Natural killer cell (primary cell): ENCODE results near the gene GALNT13. TPM values are rescaled to one million over a fixed set of nuclear protein-coding genes. Genes with fewer than 3 reads are reported as not detected.

ENCODE experiments used
- ATAC-seq, 3 donors: fragments of 150-1000 bp in 2 of 3; fragments of 200-7000 bp in 1 of 3; cut with Tn5 transposase; 1 replicate in 1 of 3; 2 replicates in 2 of 3; pipeline ENCODE4 v1.10.0; 2021; ENCODE audit warnings: mild to moderate bottlenecking in 2 of 3, moderate library complexity in 2 of 3
- DNase-seq, 2 donors: peaks; one replicate each; pipeline versions ENCODE4 v3.0.0 to v3.0.0-alpha.2; 2013 to 2021; ENCODE audit warnings: mixed read lengths in 1 of 2
- H3K27ac ChIP-seq: one replicate; pipeline ENCODE4 v1.5.1; 2013; ENCODE audit warnings: mild to moderate bottlenecking, low read length
- H3K27me3 ChIP-seq: one replicate; pipeline ENCODE4 v1.6.1; 2013; ENCODE audit warnings: low read length; ENCODE audit not compliant: control insufficient read depth, insufficient read depth
- H3K36me3 ChIP-seq: one replicate; pipeline ENCODE4 v1.6.1; 2013; ENCODE audit warnings: low read length; ENCODE audit not compliant: control insufficient read depth, insufficient read depth
- H3K4me1 ChIP-seq: one replicate; pipeline ENCODE4 v1.6.1; 2013; ENCODE audit warnings: low read length; ENCODE audit not compliant: control insufficient read depth, insufficient read depth
- H3K4me3 ChIP-seq: one replicate; pipeline ENCODE4 v1.5.1; 2013; ENCODE audit warnings: low read length
- H3K9me3 ChIP-seq: one replicate; pipeline ENCODE4 v1.6.1; 2013; ENCODE audit warnings: low read length; ENCODE audit not compliant: control insufficient read depth, insufficient read depth
- H3K27ac Mint-ChIP-seq, 2 donors: one replicate each; pipeline ENCODE4 v1.8.0; 2022; ENCODE audit warnings: mild to moderate bottlenecking in 2 of 2, mixed read lengths in 2 of 2, moderate library complexity in 1 of 2
- H3K27me3 Mint-ChIP-seq, 2 donors: one replicate each; pipeline ENCODE4 v1.8.0; 2022; ENCODE audit warnings: low read depth in 2 of 2, mixed read lengths in 2 of 2
- H3K36me3 Mint-ChIP-seq: one replicate; pipeline ENCODE4 v1.8.0; 2022; ENCODE audit warnings: mixed read lengths
- H3K4me1 Mint-ChIP-seq, 2 donors: one replicate each; pipeline ENCODE4 v1.8.0; 2022; ENCODE audit warnings: mixed read lengths in 2 of 2
- H3K4me3 Mint-ChIP-seq: one replicate; pipeline ENCODE4 v1.8.0; 2022; ENCODE audit warnings: mild to moderate bottlenecking, moderate library complexity, mixed read lengths
- H3K9me3 Mint-ChIP-seq, 2 donors: one replicate each; pipeline ENCODE4 v1.8.0; 2022; ENCODE audit warnings: mixed read lengths in 2 of 2
- WGBS: methylation state at CpG from one replicate; pipeline ENCODE4 v1.1.7; 2013; ENCODE audit warnings: missing lambda C conversion rate; ENCODE audit not compliant: insufficient coverage; 5-methylcytosine and 5-hydroxymethylcytosine counted together
- intact Hi-C: fragments of 100-400 bp; cut with micrococcal nuclease; formaldehyde crosslinking; loops from one replicate; pipeline ENCODE4 v1.14.2; 2022
- total RNA-seq, 4 donors: library from RNA; stranded (reverse); fragments of 120-200 nt in 1 of 4; gene quantifications; one replicate each; pipeline versions ENCODE4 v1.2.3 to v1.2.4, GENCODE V29; 2013 to 2022
- TF ChIP-seq, protein P1 (sequence below): fragments of 200-600 bp; IDR thresholded peaks from one replicate; pipeline ENCODE4 v1.8.0; 2022; ENCODE audit warnings: antibody characterized with exemption

The GALNT13 gene
- total RNA-seq, 3 donors from 2014 or later (not counting 1 experiment from before 2014, with no cell fraction given) = not detected

DNA sequence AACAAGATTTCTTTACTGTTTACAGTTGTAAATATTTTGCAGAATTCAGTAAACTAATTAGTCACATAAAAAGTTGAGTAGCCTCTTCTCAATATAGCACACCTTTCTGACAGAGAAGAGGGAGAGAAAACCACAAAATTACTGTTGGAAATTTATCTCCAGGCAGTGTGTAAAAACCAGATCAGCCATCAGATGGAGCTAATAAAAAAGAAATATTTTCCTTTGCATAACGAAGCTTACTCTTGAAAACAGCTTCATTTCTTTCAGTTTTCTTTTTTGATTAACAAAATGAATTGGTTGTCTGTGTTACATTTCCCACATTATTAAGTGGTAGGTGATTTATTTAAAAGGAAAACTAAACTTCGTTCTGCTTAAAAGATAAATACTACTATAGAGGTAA is 567.4 kb downstream of the GALNT13 start:
- no peaks in the 10 kb centered on the region for H3K27me3 Mint-ChIP-seq
- ATAC-seq = no peak
- Histone ChIP-seq H3K27me3 (no peaks in the 10 kb centered on the region), H3K4me3 (no peak overlapping the region), H3K4me1 (no peaks in the 10 kb centered on the region), H3K36me3 (no peaks in the 10 kb centered on the region), H3K27ac (no peak overlapping the region), H3K9me3 (no peaks in the 10 kb centered on the region)
- WGBS = no CpG with 5 or more reads among the region's 2 CpGs
- no peak overlapping the region for H3K27ac Mint-ChIP-seq
- no peak for DNase-seq
- no peak overlapping the region for H3K4me3 Mint-ChIP-seq
- intact Hi-C loops = no loop called here
- no peaks in the 10 kb centered on the region for H3K36me3 Mint-ChIP-seq
- H3K9me3 Mint-ChIP-seq = peaks cover 0 to 2% of the 10 kb centered on the region in 2 donors
- H3K4me1 Mint-ChIP-seq = no peaks in the 10 kb centered on the region
- TF ChIP-seq, protein P1, sequence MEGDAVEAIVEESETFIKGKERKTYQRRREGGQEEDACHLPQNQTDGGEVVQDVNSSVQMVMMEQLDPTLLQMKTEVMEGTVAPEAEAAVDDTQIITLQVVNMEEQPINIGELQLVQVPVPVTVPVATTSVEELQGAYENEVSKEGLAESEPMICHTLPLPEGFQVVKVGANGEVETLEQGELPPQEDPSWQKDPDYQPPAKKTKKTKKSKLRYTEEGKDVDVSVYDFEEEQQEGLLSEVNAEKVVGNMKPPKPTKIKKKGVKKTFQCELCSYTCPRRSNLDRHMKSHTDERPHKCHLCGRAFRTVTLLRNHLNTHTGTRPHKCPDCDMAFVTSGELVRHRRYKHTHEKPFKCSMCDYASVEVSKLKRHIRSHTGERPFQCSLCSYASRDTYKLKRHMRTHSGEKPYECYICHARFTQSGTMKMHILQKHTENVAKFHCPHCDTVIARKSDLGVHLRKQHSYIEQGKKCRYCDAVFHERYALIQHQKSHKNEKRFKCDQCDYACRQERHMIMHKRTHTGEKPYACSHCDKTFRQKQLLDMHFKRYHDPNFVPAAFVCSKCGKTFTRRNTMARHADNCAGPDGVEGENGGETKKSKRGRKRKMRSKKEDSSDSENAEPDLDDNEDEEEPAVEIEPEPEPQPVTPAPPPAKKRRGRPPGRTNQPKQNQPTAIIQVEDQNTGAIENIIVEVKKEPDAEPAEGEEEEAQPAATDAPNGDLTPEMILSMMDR = no peak

DNA sequence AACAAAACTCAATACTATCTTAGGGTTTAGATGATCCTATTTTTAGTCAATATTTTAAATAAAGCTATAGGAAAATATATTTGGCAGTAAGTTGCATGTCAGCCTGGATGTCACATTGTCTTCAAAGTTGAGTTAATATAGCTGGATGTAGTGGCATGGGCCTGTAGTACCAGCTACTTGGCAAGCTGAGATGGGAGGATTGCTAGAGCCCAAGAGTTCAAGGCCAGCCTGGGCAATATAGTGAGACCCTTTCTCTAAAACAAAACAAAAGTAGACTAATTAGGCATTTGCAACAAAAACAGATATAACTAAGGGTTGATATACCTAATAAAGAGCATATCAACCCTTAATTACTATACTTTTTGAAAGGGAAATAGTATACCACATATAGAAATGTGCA is 572.2 kb downstream of the GALNT13 start:
- Histone ChIP-seq H3K9me3 (no peaks in the 10 kb centered on the region), H3K4me1 (no peaks in the 10 kb centered on the region), H3K4me3 (no peak overlapping the region), H3K36me3 (no peaks in the 10 kb centered on the region), H3K27me3 (no peaks in the 10 kb centered on the region), H3K27ac (no peak overlapping the region)
- ATAC-seq = no peak
- no peak for DNase-seq
- peaks cover 0 to 3% of the 10 kb centered on the region in 2 donors for H3K9me3 Mint-ChIP-seq
- intact Hi-C loops = no loop called here
- H3K4me1 Mint-ChIP-seq = no peaks in the 10 kb centered on the region
- H3K27me3 Mint-ChIP-seq = no peaks in the 10 kb centered on the region
- H3K4me3 Mint-ChIP-seq = no peak overlapping the region
- TF ChIP-seq, protein P1 = no peak
- no peaks in the 10 kb centered on the region for H3K36me3 Mint-ChIP-seq
- H3K27ac Mint-ChIP-seq = no peak overlapping the region

DNA sequence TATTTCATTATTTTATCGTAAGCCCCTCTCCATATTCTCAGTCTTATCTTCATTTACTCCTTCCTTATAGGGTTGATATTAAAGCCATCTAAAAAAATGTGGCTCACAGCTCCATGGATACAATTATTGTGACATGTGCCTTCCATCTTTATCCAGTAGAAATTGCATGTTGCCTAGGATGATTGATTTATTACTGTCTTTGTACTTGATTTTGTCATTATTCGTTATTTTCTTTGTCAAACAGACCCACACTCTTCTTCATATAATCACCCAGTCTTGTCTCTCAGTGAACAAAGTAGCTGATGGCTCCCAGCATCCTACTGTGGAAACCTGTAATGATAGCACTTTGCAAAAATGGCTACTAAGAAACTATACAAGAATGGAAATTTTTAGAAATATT is 574.6 kb downstream of the GALNT13 start:
- H3K36me3 ChIP-seq = no peaks in the 10 kb centered on the region
- no peaks in the 10 kb centered on the region for H3K27me3 ChIP-seq
- ATAC-seq (no peak), DNase-seq (no peak)
- no peak overlapping the region for H3K4me3 ChIP-seq
- H3K27ac Mint-ChIP-seq = no peak overlapping the region
- no peaks in the 10 kb centered on the region for H3K36me3 Mint-ChIP-seq
- no peaks in the 10 kb centered on the region for H3K4me1 ChIP-seq
- no peak overlapping the region for H3K4me3 Mint-ChIP-seq
- TF ChIP-seq, protein P1 = no peak
- peaks cover 0 to 4% of the 10 kb centered on the region in 2 donors for H3K9me3 Mint-ChIP-seq
- WGBS = 71% methylated on average over 1 of the region's 2 CpGs
- no peaks in the 10 kb centered on the region for H3K27me3 Mint-ChIP-seq
- no peak overlapping the region for H3K27ac ChIP-seq
- H3K4me1 Mint-ChIP-seq = no peaks in the 10 kb centered on the region
- H3K9me3 ChIP-seq = no peaks in the 10 kb centered on the region
- intact Hi-C loops = no loop called here

DNA sequence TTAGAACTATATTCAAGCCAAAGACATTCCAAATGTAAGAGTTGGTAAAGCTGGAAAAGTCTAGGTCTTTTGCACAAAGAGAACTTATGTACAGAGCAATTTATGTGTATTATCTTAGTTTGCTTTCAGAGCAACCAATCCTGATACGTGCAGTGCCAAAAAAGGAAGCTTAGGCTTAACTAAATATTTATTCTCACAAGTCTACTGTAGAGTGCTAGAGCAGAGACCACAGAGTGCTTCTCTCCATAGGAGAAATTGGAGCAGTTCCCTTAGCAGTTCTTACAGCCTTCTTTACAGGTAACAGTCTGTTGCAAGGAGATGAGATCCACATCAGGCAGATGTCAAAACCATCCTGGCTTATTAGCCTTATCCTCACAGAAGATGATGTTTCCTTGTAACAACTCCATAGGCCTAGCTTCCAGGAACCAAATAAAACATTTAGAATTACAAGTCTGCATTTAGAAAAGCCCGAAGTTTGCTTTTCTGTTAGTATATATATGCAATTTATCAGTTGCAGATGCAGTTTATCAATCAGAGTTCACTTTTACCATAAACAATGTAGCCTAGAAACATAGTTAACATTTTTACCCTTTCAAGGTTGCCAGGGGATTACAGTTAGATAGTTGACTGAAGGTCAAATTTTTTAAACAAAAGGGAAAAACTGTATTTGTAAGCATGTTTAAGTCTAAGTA is 576.2 kb downstream of the GALNT13 start:
- DNase-seq (no peak), ATAC-seq (no peak)
- no peak overlapping the region for H3K27ac ChIP-seq
- H3K36me3 ChIP-seq = no peaks in the 10 kb centered on the region
- peaks cover 0 to 4% of the 10 kb centered on the region in 2 donors for H3K9me3 Mint-ChIP-seq
- H3K4me3 ChIP-seq = no peak overlapping the region
- TF ChIP-seq, protein P1 = no peak
- no peaks in the 10 kb centered on the region for H3K4me1 ChIP-seq
- 80% methylated on average over 1 of the region's 2 CpGs for WGBS
- no peaks in the 10 kb centered on the region for H3K27me3 ChIP-seq
- no peaks in the 10 kb centered on the region for H3K27me3 Mint-ChIP-seq
- no peak overlapping the region for H3K27ac Mint-ChIP-seq
- no peaks in the 10 kb centered on the region for H3K9me3 ChIP-seq
- no peaks in the 10 kb centered on the region for H3K36me3 Mint-ChIP-seq
- intact Hi-C loops = no loop called here
- no peak overlapping the region for H3K4me3 Mint-ChIP-seq
- H3K4me1 Mint-ChIP-seq = peaks cover 0 to under 1% of the 10 kb centered on the region in 2 donors
